CD4-positive, alpha-beta T cell treated with Interleukin-15 for 4 hours (primary cell): ENCODE data around the gene RGS1.

Experiments
- DNase-seq: peaks from one replicate; pipeline ENCODE4 v3.0.0-alpha.2; 2020; ENCODE audit warnings: low spot score

The RGS1 gene

DNA sequence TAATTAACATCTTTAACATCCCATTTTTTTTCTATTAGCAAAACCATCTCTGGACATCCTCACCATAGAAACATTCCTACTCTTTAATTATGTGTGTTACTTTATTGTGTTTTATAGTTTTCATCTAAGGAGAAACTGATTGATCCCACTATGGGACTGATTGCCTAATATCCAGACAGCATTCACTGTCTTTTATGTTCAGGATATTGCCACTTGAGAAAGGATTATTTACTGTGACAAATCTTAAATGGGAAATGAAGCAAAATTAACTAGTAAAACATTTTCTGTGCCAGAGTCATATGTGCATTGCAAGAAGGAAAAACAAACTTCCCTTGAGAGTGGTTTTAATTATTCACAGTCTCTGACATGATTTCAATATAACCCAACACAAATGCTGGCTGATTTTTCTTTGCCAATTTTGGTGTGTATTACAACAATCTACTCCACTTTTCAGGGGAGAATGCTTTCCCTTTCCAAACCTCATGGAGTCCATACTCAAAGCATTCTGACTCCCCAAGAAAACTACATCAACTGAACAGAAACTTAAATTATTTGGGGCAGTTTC, 44.6 kb downstream of the RGS1 start:
- no peak for DNase-seq

DNA sequence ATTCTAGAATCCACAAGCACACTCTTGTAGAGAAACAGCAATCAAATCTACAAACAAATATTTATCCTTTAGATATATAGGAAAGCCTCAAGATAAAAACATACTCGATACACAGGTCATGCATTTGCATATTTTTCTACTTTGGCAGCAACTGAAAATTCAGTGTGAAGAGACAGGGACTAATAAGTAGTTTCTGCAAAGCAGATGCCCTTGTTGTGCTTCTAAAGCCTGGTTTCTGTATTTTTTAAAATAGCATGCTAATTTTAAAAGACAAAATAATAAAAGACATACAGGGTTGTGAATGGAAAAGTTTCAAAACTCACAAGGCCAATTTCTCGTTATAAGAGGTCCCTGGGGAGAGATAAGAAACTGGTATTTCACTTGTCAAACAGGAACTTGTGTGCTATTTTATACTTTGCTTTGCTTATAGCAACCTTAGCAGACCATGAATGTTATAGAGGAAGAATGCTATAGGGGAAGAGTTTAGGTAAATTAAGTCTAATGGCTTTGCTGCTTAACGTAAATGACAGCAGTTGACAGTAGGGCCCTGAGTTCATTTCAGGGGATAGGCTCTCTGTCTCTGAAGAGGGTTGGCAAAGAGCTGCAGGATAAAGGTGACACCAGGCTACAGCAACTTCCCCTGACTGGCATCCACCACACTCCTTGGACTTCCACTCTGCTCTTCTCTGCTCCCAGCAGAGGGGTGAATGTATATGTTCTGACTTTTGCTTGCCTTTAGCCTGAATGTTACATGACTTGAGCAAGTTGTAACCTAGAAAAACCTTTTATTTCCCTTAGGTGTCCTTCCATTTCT, 51.0 kb downstream of the RGS1 start:
- no peak for DNase-seq

DNA sequence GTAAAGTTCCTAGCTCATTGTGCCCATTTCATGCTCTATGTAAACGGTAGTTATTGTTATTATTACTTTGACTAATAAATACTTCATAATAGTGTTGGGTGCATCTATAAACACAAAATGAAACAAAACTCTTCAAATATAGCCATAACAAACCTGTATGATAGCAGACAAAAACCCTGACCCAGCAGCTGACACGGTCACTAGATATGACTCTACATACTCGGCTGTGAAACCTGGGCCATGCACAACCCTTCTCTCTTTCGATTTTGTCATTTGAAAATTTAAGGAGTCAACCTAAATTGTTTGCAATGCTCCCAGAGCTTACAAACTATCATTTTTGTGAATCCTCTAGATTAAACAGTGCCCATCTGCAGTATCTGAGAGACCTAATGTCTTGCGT, 52.3 kb downstream of the RGS1 start:
- no peak for DNase-seq

- DNase-seq, result no peak
These were observed 53.0 kb downstream of the RGS1 start for GRCh38 chr1:192628396-192629057.

GRCh38 chr1:192629612-192630011, 54.0 kb downstream of the RGS1 start:
- no peak for DNase-seq
